ENCODE results near the gene SOX11. TPM values are rescaled to one million over a fixed set of nuclear protein-coding genes. Genes with fewer than 3 reads are reported as not detected.

Gene SOX11
- total and polyA plus RNA-seq, 9 donors, result 0.01 to 0.03 TPM; not detected in 7

GRCh38 chr2:5695654-5696403 lies 3.6 kb downstream of the SOX11 start:
- DNase-seq, result no peak
- TF ChIP-seq CTCF (IDR thresholded peaks at IDR 0.05), result no peak
- TF ChIP-seq EP300 (IDR thresholded peaks at IDR 0.05), result no peak
- no peak for TF ChIP-seq POLR2A (IDR thresholded peaks at IDR 0.05)
- Histone ChIP-seq H3K9me3 (peaks cover 0 to 3% of the 10 kb centered on the region in 2 donors), H3K4me3 (no peak overlapping the region), H3K4me1 (ENCODE audit: insufficient read depth) (peaks cover 8% of the 10 kb centered on the region), H3K36me3 (no peaks in the 10 kb centered on the region), H3K27me3 (peaks cover 2% of the 10 kb centered on the region), H3K27ac (no peak overlapping the region)
- intact Hi-C loops (cut with DNase I), result no loop called here
- WGBS, 3 donors, result 5 to 6% (median 5%) methylated on average over 47 to 49 of the region's 49 CpGs

GRCh38 chr2:5696404-5696944 lies 4.3 kb downstream of the SOX11 start:
- Histone ChIP-seq H3K9me3 (peaks cover 0 to 3% of the 10 kb centered on the region in 2 donors), H3K36me3 (no peaks in the 10 kb centered on the region), H3K27ac (no peak overlapping the region), H3K4me3 (no peak overlapping the region), H3K4me1 (ENCODE audit: insufficient read depth) (peaks cover 6% of the 10 kb centered on the region), H3K27me3 (peaks cover 2% of the 10 kb centered on the region)
- no peak for TF ChIP-seq CTCF (IDR thresholded peaks at IDR 0.05)
- TF ChIP-seq POLR2A (IDR thresholded peaks at IDR 0.05), result no peak
- no peak for TF ChIP-seq EP300 (IDR thresholded peaks at IDR 0.05)
- WGBS, 3 donors, result 1% methylated on average over 36 to 65 of the region's 65 CpGs
- no peak for DNase-seq
- intact Hi-C loops (cut with DNase I), result no loop called here

GRCh38 chr2:5696945-5697521 lies 4.8 kb downstream of the SOX11 start:
- H3K36me3 ChIP-seq, result no peaks in the 10 kb centered on the region
- H3K4me3 ChIP-seq, result no peak overlapping the region
- intact Hi-C loops (cut with DNase I), result no loop called here
- peaks cover 6% of the 10 kb centered on the region for H3K4me1 ChIP-seq (ENCODE audit: insufficient read depth)
- TF ChIP-seq POLR2A (IDR thresholded peaks at IDR 0.05), result no peak
- TF ChIP-seq EP300 (IDR thresholded peaks at IDR 0.05), result no peak
- TF ChIP-seq CTCF (IDR thresholded peaks at IDR 0.05), result no peak
- no peak overlapping the region for H3K27ac ChIP-seq
- peaks cover 2% of the 10 kb centered on the region for H3K27me3 ChIP-seq
- H3K9me3 ChIP-seq, result peaks cover 0 to 3% of the 10 kb centered on the region in 2 donors
- DNase-seq, result no peak
- 3 to 4% (median 3%) methylated on average over 33 to 49 of the region's 49 CpGs for WGBS, 3 donors

- DNase-seq, result no peak
- 70 to 76% (median 76%) methylated on average over 8 of the region's 8 CpGs for WGBS, 3 donors
- Histone ChIP-seq H3K9me3 (peaks cover 0 to 3% of the 10 kb centered on the region in 2 donors), H3K27me3 (peaks cover 2% of the 10 kb centered on the region), H3K27ac (no peak overlapping the region), H3K36me3 (no peaks in the 10 kb centered on the region), H3K4me1 (ENCODE audit: insufficient read depth) (peaks cover 6% of the 10 kb centered on the region), H3K4me3 (no peak overlapping the region)
- intact Hi-C loops (cut with DNase I), result no loop called here
- no peak for TF ChIP-seq POLR2A (IDR thresholded peaks at IDR 0.05)
- TF ChIP-seq CTCF (IDR thresholded peaks at IDR 0.05), result no peak
- TF ChIP-seq EP300 (IDR thresholded peaks at IDR 0.05), result no peak
These were observed 5.4 kb downstream of the SOX11 start for GRCh38 chr2:5697562-5697961.

Data from ovary (tissue), 9 donors.